ENCODE results near the gene SLC4A5. TPM values are rescaled to one million over a fixed set of nuclear protein-coding genes. Genes with fewer than 3 reads are reported as not detected.

Gene SLC4A5
- total and polyA plus RNA-seq, 4 donors: 0.85 to 9.6 (median 3.9) TPM

GRCh38 chr2:74205596-74205995 lies 137.6 kb downstream of the SLC4A5 start:
- Histone ChIP-seq H3K27me3 (ENCODE audit: control insufficient read depth in 3 of 3, insufficient read depth in 3 of 3, low read length in 2 of 3) (no peaks in the 10 kb centered on the region), H3K36me3 (ENCODE audit: control insufficient read depth in 4 of 4, insufficient read depth in 4 of 4, low read length in 4 of 4) (peaks cover 0 to 17% (median 5%) of the 10 kb centered on the region in 4 donors), H3K27ac (ENCODE audit: low read depth in 1 of 2, low read length in 1 of 2) (peak overlapping the region in 1 of 2 donors; percentile 53), H3K9me3 (ENCODE audit: control insufficient read depth in 4 of 4, insufficient read depth in 3 of 4, low read length in 3 of 4) (no peaks in the 10 kb centered on the region), H3K4me1 (ENCODE audit: control insufficient read depth in 5 of 5, insufficient read depth in 5 of 5, low read length in 5 of 5) (peaks cover 0 to 12% (median 0%) of the 10 kb centered on the region in 5 donors), H3K4me3 (no peak overlapping the region), H3K9ac (ENCODE audit: insufficient read depth in 1 of 2, low read length in 2 of 2) (no peak overlapping the region)
- no peak for TF ChIP-seq CTCF (IDR thresholded peaks at IDR 0.05; ENCODE audit: control extremely low read depth, extremely low read depth)
- WGBS, 2 donors: 37 to 48% methylated on average over 6 of the region's 6 CpGs
- DNase-seq: no peak
- ATAC-seq (ENCODE audit: insufficient read depth, low FRiP score): no peak

- no peak for ATAC-seq (ENCODE audit: insufficient read depth, low FRiP score)
- no peak overlapping the region for H3K9ac ChIP-seq (ENCODE audit: insufficient read depth in 1 of 2, low read length in 2 of 2)
These were observed 138.1 kb downstream of the SLC4A5 start for GRCh38 chr2:74205113-74205512.

GRCh38 chr2:74204436-74204835 lies 138.8 kb downstream of the SLC4A5 start:
- DNase-seq: no peak
- no peaks in the 10 kb centered on the region for H3K9me3 ChIP-seq (ENCODE audit: control insufficient read depth in 4 of 4, insufficient read depth in 3 of 4, low read length in 3 of 4)
- H3K27me3 ChIP-seq (ENCODE audit: control insufficient read depth in 3 of 3, insufficient read depth in 3 of 3, low read length in 2 of 3): no peaks in the 10 kb centered on the region
- ATAC-seq (ENCODE audit: insufficient read depth, low FRiP score): no peak
- WGBS, 2 donors: 97% methylated on average over 3 of the region's 3 CpGs
- TF ChIP-seq CTCF (IDR thresholded peaks at IDR 0.05; ENCODE audit: control extremely low read depth, extremely low read depth): no peak
- peaks cover 0 to 14% (median 4%) of the 10 kb centered on the region in 5 donors for H3K4me1 ChIP-seq (ENCODE audit: control insufficient read depth in 5 of 5, insufficient read depth in 5 of 5, low read length in 5 of 5)
- H3K36me3 ChIP-seq (ENCODE audit: control insufficient read depth in 4 of 4, insufficient read depth in 4 of 4, low read length in 4 of 4): peaks cover 0 to 9% (median 3%) of the 10 kb centered on the region in 4 donors
- H3K27ac ChIP-seq (ENCODE audit: low read depth in 1 of 2, low read length in 1 of 2): no peak overlapping the region
- no peak overlapping the region for H3K4me3 ChIP-seq
- no peak overlapping the region for H3K9ac ChIP-seq (ENCODE audit: insufficient read depth in 1 of 2, low read length in 2 of 2)

More at GRCh38 chr2:74205113-74205512, 138.1 kb downstream of the SLC4A5 start:
- no peak for TF ChIP-seq CTCF (IDR thresholded peaks at IDR 0.05; ENCODE audit: control extremely low read depth, extremely low read depth)
- Histone ChIP-seq H3K36me3 (ENCODE audit: control insufficient read depth in 4 of 4, insufficient read depth in 4 of 4, low read length in 4 of 4) (peaks cover 0 to 15% (median 5%) of the 10 kb centered on the region in 4 donors), H3K27ac (ENCODE audit: low read depth in 1 of 2, low read length in 1 of 2) (no peak overlapping the region), H3K27me3 (ENCODE audit: control insufficient read depth in 3 of 3, insufficient read depth in 3 of 3, low read length in 2 of 3) (no peaks in the 10 kb centered on the region), H3K9me3 (ENCODE audit: control insufficient read depth in 4 of 4, insufficient read depth in 3 of 4, low read length in 3 of 4) (no peaks in the 10 kb centered on the region), H3K4me1 (ENCODE audit: control insufficient read depth in 5 of 5, insufficient read depth in 5 of 5, low read length in 5 of 5) (peaks cover 0 to 12% (median 1%) of the 10 kb centered on the region in 5 donors), H3K4me3 (no peak overlapping the region)
- 87 to 88% methylated on average over 5 of the region's 5 CpGs for WGBS, 2 donors
- DNase-seq: no peak

GRCh38 chr2:74201596-74201995 lies 141.6 kb downstream of the SLC4A5 start:
- 61 to 78% methylated on average over 1 of the region's 1 CpG for WGBS, 2 donors
- H3K4me3 ChIP-seq: no peak overlapping the region

More at GRCh38 chr2:74201596-74201995, 141.6 kb downstream of the SLC4A5 start:
- Histone ChIP-seq H3K27ac (ENCODE audit: low read depth in 1 of 2, low read length in 1 of 2) (no peak overlapping the region), H3K9me3 (ENCODE audit: control insufficient read depth in 4 of 4, insufficient read depth in 3 of 4, low read length in 3 of 4) (no peaks in the 10 kb centered on the region), H3K9ac (ENCODE audit: insufficient read depth in 1 of 2, low read length in 2 of 2) (no peak overlapping the region), H3K4me1 (ENCODE audit: control insufficient read depth in 5 of 5, insufficient read depth in 5 of 5, low read length in 5 of 5) (peaks cover 0 to 13% (median 4%) of the 10 kb centered on the region in 5 donors), H3K36me3 (ENCODE audit: control insufficient read depth in 4 of 4, insufficient read depth in 4 of 4, low read length in 4 of 4) (no peaks in the 10 kb centered on the region), H3K27me3 (ENCODE audit: control insufficient read depth in 3 of 3, insufficient read depth in 3 of 3, low read length in 2 of 3) (no peaks in the 10 kb centered on the region)
- no peak for DNase-seq
- no peak for ATAC-seq (ENCODE audit: insufficient read depth, low FRiP score)
- TF ChIP-seq CTCF (IDR thresholded peaks at IDR 0.05; ENCODE audit: control extremely low read depth, extremely low read depth): no peak

Data from lung (tissue), 12 donors.